GM18507 (cell line): ENCODE measurements around the gene AP3B2.
"Not testable (repeated sequence)": the region's sequence is repeated elsewhere in the genome, so short reads cannot be mapped to it uniquely, and the experiment has no call there.

Source experiments
- DNase-seq: peaks from one replicate; pipeline ENCODE4 v3.0.0; 2011; ENCODE audit warnings: low read depth; ENCODE audit not compliant: insufficient read length; ENCODE audit errors: extremely low spot score
- FAIRE-seq: peaks from 2 replicates; lab custom pipeline; 2011; peaks lifted over from hg19 to GRCh38; lab: Jason Lieb, UNC

The AP3B2 gene

GRCh38 chr15:82651708-82652107 lies 58.0 kb downstream of the AP3B2 start:
- DNase-seq (no peak), FAIRE-seq (no peak)

- no peak for FAIRE-seq
- DNase-seq: no peak
These were observed 59.5 kb downstream of the AP3B2 start for GRCh38 chr15:82650046-82650670.

- FAIRE-seq (no peak), DNase-seq (no peak)
These were observed 60.3 kb downstream of the AP3B2 start for GRCh38 chr15:82649226-82649999.

GRCh38 chr15:82648257-82649103 lies 61.2 kb downstream of the AP3B2 start:
- no peak for FAIRE-seq
- no peak for DNase-seq

- no peak for DNase-seq
- no peak for FAIRE-seq
These were observed 61.8 kb downstream of the AP3B2 start for GRCh38 chr15:82647835-82648256.

- no peak for DNase-seq
- no peak for FAIRE-seq
These were observed 62.4 kb downstream of the AP3B2 start, which contains the start of gene CPEB1 for GRCh38 chr15:82647045-82647834. TSS of gene CPEB1 (minus strand) at chr15:82647363. CDS start at chr15:82628459, 18,904 bp downstream.

GRCh38 chr15:82646250-82647044 lies 63.2 kb downstream of the AP3B2 start:
- no peak for DNase-seq
- FAIRE-seq: no peak

DNA sequence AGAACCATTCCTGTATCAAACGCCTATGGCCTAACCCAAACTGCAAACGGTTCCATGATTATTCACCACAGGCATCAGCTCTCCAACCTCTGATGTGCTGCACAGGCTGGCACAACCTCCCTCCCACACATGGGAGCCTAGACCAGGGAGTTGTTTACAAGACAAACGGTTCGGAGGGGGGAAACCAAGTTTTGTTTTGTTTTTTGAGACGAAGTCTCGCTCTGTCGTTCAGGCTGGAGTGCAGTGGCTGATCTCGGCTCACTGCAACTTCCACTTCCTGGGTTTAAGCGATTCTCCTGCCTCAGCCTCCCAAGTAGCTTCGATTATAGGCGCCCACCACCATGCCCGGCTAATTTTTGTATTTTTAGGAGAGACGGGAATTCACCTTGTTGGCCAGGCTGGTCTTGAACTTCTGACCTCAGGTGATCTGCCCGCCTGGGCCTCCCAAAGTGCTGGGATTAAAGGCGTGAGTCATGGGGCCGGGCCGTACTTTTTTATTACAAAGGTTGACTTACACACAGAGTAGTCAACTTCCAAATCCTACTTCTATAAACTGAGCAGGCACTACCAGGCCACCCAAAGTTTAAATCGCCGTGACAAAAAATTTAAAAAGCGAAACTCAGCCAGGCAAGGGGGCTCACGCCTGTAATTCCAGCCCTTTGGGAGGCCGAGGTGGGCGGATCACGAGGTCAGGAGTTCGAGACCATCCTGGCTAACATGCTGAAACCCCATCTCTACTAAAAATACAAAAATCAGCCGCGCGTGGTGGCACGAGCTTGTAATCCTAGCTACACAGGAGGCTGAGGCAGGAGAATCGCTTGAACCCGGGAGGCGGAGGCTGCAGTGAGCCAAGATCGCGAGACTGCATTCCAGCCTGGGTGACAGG lies 64.5 kb downstream of the AP3B2 start:
- DNase-seq, FAIRE-seq: not testable (repeated sequence)

DNA sequence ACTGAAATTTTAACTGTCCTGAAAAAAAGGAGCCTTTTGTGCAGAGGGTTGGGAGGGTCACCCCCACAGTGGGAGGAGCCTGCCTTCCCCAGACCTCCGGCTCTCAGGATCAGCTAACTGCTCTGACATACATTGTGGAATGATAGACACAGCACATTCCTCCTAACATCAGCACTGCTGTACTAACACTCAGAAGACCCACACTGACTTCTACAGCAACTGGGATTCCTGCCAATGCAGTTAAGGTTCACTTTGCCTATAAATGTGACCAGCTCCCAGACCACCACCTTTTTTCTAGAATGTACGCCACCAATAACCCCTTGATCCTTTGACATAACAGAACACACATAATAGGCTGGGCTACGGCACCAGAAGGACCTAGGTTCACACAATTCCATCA lies 65.7 kb downstream of the AP3B2 start:
- DNase-seq (no peak), FAIRE-seq (no peak)

DNA sequence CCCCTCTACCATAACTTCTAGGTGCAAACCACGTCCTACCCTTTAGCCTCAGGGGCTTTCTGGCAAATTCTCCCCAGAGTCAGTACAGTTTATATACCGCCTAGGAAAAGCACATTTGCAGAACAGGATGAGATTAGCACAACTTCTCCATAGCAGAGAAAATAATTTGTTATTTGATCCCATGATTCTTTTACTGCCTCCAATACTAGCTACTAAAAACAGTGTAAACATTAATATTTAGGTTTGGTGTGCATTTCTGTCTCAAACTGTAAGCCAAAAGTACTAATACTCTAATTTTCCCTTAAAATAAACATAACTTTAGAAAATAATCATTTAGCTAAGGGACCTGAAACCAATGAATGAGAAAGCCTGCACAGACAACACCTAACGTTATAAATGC lies 67.0 kb downstream of the AP3B2 start:
- no peak for DNase-seq
- FAIRE-seq: no peak

DNA sequence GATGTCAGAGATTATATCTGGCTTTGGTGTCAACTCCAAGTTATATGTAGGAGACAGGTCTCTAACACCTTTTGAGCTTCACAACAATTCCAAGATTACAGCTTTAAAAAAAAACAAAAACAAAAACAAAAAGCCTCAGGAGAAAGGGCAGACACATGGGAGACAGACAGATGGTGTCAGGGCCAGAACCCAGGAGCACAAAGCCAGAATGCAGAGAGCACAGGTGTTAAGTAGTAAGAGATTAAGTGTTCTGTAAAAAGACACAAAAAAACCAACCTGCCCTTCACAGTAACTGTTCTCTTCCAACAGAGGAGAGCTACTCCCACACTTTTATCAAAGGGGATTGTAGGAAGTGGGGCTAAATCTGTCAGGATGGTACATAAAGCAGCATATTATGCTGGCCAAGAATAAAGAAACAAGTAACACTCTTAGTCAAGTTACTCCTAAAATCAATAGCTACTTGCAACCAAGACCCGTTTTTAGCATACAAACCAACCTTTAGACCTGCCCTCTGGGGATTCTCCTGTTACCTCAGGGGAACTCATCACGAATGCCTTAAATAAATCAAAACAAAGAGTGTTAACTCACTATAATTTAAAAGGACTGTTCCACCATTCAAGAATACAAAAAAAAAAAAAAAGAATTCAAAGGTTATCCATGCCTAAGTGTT lies 68.4 kb downstream of the AP3B2 start:
- DNase-seq (no peak), FAIRE-seq (no peak)

- no peak for FAIRE-seq
These were observed 69.0 kb downstream of the AP3B2 start for GRCh38 chr15:82640672-82641071.

DNA sequence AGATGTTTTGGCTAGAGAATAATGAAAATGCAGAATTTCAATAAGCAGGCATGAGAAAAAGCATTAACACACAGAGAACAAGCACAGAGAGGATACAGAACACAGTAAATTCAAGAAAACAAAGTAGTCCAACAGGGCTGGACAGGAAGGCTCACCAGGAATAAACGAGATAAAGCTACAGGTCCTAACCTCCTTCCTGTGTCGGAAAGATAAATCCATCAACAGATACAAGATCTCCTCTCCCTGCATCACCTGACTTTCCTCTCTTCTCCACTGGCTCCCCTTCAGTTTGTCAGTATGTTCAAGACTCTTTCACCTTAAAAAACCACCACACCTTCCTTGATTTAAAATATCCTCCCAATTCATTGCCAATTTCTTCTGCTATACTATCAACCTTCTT lies 73.9 kb downstream of the AP3B2 start:
- FAIRE-seq (no peak), DNase-seq (no peak)

More at GRCh38 chr15:82640672-82641071, 69.0 kb downstream of the AP3B2 start:
- DNase-seq: no peak

GRCh38 chr15:82630033-82630432 lies 79.6 kb downstream of the AP3B2 start:
- no peak for FAIRE-seq
- no peak for DNase-seq

DNA sequence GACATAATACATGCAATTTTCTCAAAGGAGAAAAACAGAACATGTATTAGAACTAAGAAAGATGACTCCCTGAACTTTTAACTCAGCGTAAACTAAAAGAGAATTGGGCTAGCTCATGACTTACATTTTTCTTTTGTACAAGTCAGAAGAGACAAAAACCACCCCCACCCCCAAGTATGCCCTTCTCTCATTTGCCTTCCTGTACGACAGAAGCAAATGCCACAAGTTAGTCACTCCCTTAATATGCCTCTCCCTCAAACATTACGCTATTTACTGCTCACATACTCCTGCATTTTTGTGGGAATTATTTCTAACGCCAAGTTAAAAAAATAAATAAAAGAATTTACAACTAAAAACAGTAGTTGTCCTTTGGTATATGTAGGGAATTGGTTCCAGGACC lies 84.5 kb downstream of the AP3B2 start:
- DNase-seq: no peak
- FAIRE-seq: no peak

DNA sequence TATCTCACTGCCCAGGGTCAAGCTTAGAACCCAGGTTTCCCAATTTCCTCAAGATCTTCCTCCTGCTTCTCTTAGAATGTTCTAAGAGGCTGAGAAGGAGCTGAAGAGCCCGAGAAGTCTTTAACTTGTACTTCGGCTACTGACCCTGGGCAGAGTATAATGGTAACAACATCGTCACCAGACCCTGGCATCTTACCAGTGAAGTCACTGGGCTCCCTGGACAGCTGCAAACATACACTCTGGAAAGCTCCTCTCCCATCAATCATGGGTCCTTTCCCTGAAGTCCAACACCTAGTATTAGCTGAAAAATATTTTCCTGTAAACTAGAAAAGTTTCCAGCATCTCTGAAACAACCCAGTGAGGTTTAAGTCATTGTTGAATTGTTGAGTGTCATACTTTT lies 85.2 kb downstream of the AP3B2 start:
- DNase-seq (no peak), FAIRE-seq (no peak)

DNA sequence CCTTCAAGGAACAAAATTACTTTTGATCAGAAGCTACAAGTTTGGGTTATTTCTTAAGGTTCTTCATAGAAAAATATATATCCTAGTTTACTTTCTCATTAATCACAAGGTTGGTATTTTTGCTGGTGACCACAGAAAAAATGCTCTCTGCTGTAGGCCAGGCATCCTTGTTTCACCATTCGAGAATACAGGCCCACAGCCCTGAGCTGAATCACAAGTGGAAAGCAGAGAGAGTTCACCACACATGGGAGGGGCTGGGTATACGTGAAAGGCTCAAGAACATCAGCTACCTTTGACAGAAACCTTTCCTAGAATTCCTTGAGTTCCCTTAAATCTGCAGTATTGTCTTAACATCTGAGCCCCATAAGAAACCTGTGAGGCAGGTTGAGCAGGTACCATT lies 85.7 kb downstream of the AP3B2 start:
- no peak for FAIRE-seq
- no peak for DNase-seq
